NOMO-1 treated with DMSO at 0.1 percent for 48 hours (cell line): ENCODE results near the gene NCR2.
A peak's percentile ranks its signal among the peaks of the same experiment; 100 is the strongest.
"Not testable (repeated sequence)": the region's sequence is repeated elsewhere in the genome, so short reads cannot be mapped to it uniquely, and the experiment has no call there.

Experiments used
- DNase-seq: peaks from one replicate; lab custom pipeline; 2025; ENCODE audit not compliant: unreplicated experiment; lab: John Stamatoyannopoulos, UW

NCR2 gene, protein sequence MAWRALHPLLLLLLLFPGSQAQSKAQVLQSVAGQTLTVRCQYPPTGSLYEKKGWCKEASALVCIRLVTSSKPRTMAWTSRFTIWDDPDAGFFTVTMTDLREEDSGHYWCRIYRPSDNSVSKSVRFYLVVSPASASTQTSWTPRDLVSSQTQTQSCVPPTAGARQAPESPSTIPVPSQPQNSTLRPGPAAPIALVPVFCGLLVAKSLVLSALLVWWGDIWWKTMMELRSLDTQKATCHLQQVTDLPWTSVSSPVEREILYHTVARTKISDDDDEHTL

DNA sequence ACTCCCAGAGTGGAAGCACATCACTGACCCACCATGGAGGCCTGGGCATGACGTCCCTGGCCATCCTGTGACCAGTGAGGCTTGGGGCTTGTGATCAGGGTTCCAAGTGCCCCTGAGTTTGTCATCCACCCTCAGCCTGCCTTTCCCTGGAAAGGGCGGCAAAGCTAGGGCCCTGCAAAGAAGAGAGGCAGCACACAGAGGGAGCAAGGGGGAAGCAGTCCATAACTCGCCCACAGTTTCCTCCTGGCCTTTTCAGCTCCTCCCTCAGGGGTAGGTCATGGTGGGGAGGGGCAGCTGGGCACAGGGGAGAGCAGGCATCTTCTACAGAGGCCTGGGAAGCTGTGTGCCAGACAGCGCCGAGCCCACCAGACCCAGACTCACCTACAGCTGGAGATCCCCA lies at the start of gene NCR2:
NCR2 (plus strand) TSS at position 313 of the 400 bp plus-strand sequence. CDS start 269 bp downstream, outside the sequence.
- DNase-seq, result no peak

DNA sequence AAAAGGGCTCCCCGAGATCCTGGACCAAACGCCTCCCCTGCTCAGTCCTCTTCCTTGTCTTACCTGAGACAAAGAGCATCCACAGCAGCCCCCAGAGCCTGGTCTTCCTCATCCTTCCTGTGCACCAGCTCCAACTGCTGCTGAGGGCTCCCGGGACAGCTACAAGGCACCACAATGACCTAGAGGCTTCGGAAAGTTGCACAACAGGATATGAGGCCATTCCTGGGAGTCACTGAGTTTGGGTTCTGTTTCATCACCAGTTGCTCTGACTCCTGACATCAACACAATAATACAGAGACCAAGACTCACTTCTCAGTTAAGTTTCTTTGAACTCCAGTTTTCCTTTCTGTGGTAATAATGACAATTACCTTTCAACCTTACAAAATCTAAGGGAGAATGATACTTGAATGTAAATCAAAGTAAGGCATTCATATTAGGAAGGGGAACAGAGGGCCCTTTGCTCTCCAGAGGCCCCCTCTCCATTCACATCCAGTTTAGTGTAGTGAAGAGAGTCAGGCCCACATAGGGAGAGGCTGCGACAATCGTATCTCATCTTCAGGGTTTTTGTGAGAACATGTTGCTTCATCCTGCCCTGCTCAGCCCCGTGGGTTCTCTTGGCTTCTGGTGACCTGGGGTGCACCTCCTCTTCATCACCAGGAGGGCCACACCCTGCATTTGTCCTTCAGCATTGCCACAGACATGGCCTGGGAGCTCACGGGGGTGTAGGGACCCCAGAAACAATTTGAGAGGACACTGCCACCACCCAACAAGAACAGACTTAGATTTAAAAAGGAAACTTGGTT lies 48.7 kb upstream of the NCR2 start, which contains the start of gene TREM1:
TREM1 (minus strand) TSS at position 139 of the 803 bp plus-strand sequence; CDS start at position 112, 27 bp downstream.
- DNase-seq, result peak; percentile 91

- no peak for DNase-seq
Measured at GRCh38 chr6:41288030-41288753, 47.2 kb upstream of the NCR2 start.

DNA sequence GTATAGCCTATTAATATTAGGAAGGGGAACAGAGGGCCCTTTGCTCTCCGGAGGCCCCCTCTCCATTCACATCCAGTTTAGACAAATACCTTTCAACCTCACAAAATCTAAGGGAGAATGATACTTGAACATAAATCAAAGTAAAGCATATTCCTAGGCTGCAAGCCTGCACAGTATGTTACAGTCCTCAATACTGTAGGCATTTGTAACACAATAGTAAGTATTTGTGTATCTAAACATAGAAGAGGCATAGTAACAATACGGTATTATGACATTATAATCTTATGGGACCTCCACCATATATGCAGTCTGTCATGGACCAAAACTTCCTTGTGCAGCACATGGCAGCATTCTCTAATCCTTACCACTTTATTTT lies 46.7 kb upstream of the NCR2 start:
- DNase-seq, result no peak

DNA sequence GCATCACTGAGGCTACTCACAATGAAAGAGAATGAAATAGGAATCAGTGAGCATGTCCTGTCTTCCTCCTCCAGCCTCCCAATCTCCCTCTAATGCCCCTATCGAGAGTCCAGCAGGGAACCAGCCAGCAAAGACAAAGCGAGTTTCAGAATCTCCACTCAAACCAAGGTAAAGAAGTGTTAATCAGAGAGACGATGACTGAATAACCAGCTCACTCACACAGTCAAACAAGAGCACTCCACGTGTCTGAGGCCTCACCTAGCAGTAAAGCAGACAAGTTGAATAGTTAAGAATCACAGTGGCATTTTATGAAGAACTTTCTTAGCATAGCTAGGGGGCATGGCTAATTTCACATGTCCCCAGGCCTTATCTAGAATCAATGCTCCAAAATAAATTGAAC lies 45.6 kb upstream of the NCR2 start:
- DNase-seq, result no peak

DNA sequence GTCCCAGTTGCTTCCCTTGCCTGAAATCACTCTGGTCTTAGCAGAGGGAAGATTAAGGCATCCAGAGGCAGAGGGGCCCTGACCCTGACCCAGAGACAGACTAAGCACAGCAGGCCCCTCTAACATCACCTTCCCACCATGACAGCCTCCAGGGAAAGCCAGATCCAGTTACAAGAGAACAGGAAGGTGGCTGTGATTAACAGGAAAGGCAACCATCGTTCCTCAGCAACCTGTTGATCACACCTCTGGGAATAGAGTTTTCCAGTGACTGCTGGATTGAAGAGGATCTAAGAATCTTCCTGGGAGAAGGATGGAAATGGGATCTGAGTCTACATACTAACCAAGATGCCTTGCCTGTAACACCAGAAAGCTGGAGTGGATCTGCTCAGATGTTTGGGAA lies 43.7 kb upstream of the NCR2 start:
- no peak for DNase-seq

DNA sequence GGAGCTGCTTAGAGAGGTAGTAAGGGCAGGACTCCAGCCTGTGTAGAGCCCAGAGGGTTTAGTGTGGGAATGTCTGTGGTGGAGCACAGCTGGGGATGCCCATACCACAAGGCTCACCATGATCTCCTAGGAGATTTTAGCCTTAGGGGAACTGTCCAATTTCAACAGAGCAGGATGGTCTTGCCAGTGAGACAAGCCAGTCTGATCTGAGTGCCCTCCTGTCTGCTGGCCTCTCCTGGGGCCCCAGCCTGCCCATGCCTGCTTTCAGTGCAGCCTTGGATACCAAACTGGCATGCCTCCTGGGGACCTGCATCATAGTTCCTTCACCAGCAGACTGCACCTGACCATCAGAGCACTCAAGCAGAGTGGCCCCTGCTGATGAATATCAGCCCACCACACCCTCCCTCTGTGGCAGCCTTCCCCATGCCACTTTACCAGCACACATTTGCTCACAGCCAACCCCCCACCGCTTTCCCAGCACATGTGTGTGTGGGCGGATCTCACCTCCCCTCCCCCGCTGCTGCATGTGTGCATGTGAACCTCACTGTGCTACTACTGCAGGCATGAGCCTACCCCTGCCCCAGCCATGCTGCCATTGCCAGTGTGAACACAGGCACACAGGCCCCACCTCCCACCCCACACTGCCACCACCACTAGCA lies 41.1 kb upstream of the NCR2 start:
- DNase-seq, result no peak

DNA sequence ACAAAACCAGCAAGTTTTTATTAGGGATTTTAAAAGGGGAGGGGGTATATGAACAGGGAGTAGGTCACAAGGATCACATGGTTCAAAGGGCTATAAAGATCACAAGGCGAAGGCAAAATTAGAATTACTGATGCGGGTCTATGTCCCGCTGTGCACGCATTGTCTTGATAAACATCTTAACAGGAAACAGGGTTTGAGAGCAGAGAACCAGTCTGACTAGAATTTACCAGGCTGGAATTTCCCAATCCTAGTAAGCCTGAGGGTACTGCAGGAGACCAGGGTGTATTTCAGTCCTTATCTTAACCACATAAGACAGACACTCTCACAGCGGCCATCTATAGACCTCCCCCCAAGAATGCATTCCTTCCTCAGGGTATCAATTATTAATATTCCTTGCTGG lies 38.2 kb upstream of the NCR2 start:
- DNase-seq, result not testable (repeated sequence)

DNA sequence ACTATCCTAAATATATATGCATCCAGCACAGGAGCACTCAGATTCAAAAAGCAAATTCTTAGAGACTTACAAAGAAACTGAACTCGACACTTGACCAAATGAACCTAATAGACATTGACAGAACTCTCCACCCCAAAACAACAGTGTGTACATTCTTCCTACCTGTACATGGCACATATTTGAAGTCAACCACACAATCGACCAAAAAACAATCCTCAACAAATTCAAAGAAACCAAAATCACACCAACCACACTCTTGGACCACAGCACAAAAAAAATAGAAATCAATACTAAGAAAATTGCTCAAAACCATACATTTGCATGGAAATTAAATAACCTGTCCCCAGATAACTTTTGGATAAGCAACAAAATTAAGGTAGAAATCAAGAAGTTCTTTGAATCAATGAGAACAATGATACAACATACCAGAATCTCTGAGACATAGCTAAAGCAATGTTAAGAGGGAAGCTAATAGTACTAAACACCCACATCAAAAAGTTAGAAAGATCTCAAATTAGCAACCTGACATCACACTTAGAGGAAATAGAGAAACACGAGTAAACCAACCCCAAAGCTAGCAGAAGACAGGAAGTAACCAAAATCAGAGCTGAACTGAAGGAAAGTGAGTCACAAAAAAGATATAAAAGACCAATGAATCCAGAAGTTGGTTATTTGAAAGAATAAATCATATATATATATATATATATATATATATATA lies 36.5 kb upstream of the NCR2 start:
- peak; percentile 68 for DNase-seq

DNA sequence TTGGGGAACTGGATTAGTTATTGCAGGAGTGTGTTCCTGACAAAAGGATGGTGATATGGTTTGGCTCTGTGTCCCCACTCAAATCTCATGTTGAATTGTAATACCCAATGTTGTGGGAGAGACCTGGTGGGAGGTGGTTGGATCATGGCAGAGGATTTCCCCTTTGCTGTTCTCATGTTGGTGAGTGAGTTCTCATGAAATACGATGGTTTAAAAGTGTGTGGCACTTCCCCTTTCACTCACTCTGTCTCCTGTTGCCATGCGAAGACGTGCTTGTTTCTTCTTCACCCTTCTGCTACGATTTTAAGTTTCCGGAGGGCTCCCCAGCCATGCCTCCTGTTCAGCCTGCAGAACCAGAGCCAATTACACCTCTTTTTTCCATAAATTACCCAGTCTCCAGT lies 32.8 kb upstream of the NCR2 start:
- DNase-seq, result peak; percentile 68

DNA sequence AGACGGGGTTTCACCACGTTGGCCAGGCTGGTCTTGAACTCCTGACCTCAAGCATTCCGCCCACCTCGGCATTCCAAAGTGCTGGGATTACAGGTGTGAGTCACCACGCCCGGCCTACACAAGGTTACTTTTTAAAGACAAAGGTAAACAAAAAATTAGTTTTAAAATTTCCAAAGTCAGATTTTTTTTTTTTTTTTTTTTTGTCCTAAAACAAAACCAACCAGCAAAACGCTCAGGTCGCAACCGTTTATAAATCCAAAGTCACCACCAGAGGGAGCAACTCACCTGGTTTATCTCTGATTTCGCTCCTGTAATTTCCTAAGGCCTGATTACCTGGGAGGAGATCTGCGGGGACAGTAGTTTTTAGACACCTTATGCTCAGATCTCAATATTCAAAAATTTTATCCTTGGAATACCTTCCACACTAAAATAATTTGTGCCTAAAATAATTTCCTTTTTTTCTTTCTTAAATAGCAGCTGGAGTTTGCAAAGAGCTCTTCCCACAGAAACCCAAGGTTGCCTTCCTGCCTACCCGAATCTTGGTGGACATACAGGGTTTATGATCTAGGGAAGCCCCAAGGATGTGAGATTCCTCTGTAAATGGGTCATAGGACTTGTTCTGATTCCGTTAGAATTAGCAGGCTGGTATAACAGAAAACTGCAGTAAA lies 29.1 kb upstream of the NCR2 start:
- DNase-seq, result peak; percentile 43

DNA sequence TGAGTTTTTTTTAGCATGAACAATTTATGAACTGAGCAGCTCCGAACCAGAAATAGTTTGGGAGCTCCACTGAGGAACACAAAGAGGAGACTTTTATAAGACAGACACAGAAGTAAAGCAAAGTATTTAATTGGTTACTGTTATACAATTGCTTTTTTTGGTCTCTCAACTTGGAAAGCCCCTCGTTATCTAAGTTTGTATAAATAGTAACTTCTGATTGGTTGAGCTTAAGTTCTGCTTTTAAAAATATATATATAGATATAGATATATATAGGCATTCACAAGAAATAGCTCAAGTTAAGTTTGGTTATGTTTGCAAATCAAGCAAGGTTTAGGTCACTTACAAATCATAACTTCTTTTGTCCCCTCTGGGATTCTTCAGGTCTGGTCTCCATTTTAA lies 20.2 kb upstream of the NCR2 start:
- no peak for DNase-seq

DNA sequence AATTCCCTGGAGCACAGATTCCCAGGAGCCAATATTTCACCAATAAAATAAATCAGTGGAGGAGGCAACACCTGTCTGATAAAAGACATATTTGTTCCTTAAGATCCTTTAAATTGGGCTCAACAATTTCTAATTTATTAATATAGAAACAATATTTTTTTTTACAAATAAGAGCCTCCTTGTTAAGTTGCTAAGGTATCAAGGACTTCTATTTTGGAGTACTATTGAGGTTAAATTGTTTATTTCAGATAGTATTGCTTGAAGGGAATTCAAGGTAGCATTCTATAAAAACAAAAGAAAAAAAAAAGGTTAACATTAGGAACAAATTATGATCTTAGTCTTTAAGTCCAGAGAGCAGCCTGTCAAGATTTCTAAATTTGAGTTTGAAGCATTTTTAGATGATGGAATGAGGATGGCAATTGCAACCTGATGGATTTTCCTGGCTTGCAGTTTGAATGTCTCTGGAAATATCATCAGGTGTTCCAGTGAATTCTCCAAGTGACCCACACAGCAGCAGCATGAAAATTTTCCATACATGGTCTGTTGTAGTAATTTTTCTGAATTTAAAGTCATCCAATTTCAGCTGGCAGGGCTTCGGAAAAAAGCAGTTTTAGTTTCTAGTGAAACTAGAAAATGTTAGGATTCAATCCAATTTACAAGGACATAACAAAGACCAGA lies 19.3 kb upstream of the NCR2 start:
- no peak for DNase-seq

GRCh38 chr6:41318261-41318653 lies 17.2 kb upstream of the NCR2 start:
- no peak for DNase-seq

DNA sequence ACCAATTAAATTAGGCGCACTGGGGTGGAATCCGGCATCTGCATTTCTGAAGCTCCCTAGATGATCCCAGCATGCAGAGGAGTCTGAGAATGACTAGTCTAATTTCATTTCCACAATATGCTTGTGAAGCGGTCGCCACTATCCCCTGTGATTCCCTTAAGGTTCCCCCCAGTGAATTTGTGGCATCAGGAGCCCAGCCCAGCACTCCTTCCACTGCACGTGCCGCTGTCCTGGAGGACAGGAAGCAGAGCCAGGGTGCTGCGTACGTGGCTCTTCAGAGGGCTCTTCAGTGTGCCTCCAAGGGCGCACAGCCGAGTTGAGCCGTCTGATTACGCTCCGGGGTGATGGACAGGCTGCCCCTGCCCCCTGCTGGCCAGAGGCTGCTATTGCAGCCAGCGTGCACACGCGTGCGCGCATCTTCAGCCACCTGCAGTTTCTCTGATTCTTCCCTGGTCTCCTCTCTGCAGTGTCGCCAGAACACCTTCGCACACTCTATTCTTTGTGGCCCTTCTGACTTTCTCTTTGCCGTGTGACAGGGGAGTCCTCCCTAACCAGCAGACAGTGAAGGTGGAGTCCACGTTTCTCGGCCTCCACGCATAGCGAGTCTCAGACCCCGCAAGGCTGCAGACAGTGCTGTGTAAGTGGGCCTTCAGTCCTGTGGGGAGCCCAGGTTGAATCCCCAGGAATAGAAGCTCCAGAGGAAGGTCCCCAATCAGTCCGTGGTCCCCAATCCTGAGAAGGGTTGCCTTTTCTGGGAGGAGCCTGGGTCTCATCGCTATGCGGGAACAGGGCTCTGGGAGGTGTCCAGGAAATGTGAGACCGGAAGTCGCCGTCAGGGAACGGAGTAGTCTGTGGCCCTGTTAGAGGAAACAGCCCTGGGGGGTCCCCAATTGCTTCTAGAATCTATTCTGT lies 16.5 kb upstream of the NCR2 start:
- DNase-seq, result peak; percentile 86

GRCh38 chr6:41321183-41321582 lies 14.2 kb upstream of the NCR2 start:
- DNase-seq, result no peak

GRCh38 chr6:41325446-41326066 lies 9.9 kb upstream of the NCR2 start:
- no peak for DNase-seq

GRCh38 chr6:41326092-41326491 lies 9.3 kb upstream of the NCR2 start:
- no peak for DNase-seq
